ENCODE data around the gene RECK. TPM values are rescaled to one million over a fixed set of nuclear protein-coding genes. Genes with fewer than 3 reads are reported as not detected.

Gene RECK
- total RNA-seq, 1 donor from 2014 or later, result 5.3 TPM

DNA sequence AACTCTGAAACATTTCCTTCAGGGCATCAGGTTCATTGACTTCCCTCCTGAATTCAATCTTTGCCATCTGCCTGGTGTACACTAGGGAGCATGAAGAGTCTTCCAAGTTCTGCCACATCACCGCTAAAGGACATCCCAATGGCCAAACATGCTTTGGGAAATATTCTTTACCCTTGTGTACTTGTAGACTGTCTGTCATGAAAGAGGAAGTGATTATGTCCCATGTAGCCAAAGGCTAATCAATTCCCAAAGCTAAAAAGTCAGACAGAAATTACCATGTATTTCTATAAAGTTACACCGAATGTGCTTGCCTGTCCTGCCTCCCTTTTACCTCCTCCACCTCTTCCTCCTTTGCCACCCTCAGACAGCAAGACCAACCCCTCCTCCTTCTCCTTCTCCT lies 28.9 kb upstream of the RECK start:
- H3K27ac Mint-ChIP-seq, result no peak overlapping the region
- H3K9me3 Mint-ChIP-seq, result peaks cover 17% of the 10 kb centered on the region
- DNase-seq (ENCODE audit: low spot score), result no peak
- peaks cover 30% of the 10 kb centered on the region for H3K27me3 Mint-ChIP-seq (ENCODE audit: low read depth)
- intact Hi-C loops (cut with micrococcal nuclease), result loop anchor here (2.0 kb wide), 1 partner anchor 29 kb away; the partner anchor contains the start of gene RECK
- H3K36me3 Mint-ChIP-seq (ENCODE audit: low read depth), result no peaks in the 10 kb centered on the region
- H3K4me3 Mint-ChIP-seq (ENCODE audit: low read depth), result no peak overlapping the region
- peaks cover 19% of the 10 kb centered on the region for H3K4me1 Mint-ChIP-seq (ENCODE audit: low read depth)

DNA sequence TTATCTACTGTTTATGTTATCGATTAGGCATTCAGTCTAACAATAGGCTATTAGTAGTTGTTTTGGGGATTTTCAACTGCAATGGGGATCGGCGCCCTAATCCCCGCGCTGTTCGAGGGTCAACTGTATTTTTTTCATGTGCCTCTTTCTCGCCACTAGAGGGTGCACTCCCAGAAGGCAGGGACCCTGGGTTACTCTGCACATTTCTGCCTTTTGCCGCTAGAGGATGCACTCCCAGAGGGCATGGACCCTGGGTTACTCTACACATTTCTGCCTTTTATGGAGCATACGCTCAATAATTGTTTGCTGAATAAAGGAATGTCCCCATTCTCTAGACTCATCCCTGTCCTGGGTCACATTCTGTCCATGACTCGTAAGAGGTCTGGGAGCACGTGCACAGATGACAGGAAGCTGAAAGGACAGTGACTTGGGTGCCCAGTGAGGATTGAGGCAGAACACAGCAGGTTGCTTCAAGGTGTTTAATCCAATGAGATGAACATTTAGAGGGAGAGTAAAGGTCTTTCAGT lies 27.9 kb upstream of the RECK start:
- intact Hi-C loops (cut with micrococcal nuclease), result loop anchor here (2.0 kb wide), 1 partner anchor 28 kb away; the partner anchor contains the start of gene RECK
- H3K27me3 Mint-ChIP-seq (ENCODE audit: low read depth), result peaks cover 35% of the 10 kb centered on the region
- peak; percentile 57 for DNase-seq (ENCODE audit: low spot score)
- no peak overlapping the region for H3K4me3 Mint-ChIP-seq (ENCODE audit: low read depth)
- H3K4me1 Mint-ChIP-seq (ENCODE audit: low read depth), result peaks cover 19% of the 10 kb centered on the region
- peaks cover 17% of the 10 kb centered on the region for H3K9me3 Mint-ChIP-seq
- H3K36me3 Mint-ChIP-seq (ENCODE audit: low read depth), result no peaks in the 10 kb centered on the region
- H3K27ac Mint-ChIP-seq, result no peak overlapping the region

- Mint-ChIP-seq H3K4me3 (ENCODE audit: low read depth) (no peak overlapping the region), H3K4me1 (ENCODE audit: low read depth) (peaks cover 19% of the 10 kb centered on the region), H3K9me3 (peaks cover 9% of the 10 kb centered on the region), H3K36me3 (ENCODE audit: low read depth) (no peaks in the 10 kb centered on the region), H3K27ac (no peak overlapping the region), H3K27me3 (ENCODE audit: low read depth) (peaks cover 40% of the 10 kb centered on the region)
- no peak for DNase-seq (ENCODE audit: low spot score)
- intact Hi-C loops (cut with micrococcal nuclease), result no loop called here
Observed at GRCh38 chr9:36011379-36011778, 25.3 kb upstream of the RECK start.

- no peaks in the 10 kb centered on the region for H3K9me3 Mint-ChIP-seq
- no peaks in the 10 kb centered on the region for H3K4me1 Mint-ChIP-seq (ENCODE audit: low read depth)
- no peak for DNase-seq (ENCODE audit: low spot score)
- no peaks in the 10 kb centered on the region for H3K36me3 Mint-ChIP-seq (ENCODE audit: low read depth)
- no peak overlapping the region for H3K4me3 Mint-ChIP-seq (ENCODE audit: low read depth)
- H3K27me3 Mint-ChIP-seq (ENCODE audit: low read depth), result peaks cover 27% of the 10 kb centered on the region
- H3K27ac Mint-ChIP-seq, result no peak overlapping the region
- intact Hi-C loops (cut with micrococcal nuclease), result no loop called here
Observed at GRCh38 chr9:36017278-36017677, 19.4 kb upstream of the RECK start.

- intact Hi-C loops (cut with micrococcal nuclease), result no loop called here
- Mint-ChIP-seq H3K4me3 (ENCODE audit: low read depth) (no peak overlapping the region), H3K4me1 (ENCODE audit: low read depth) (no peaks in the 10 kb centered on the region), H3K9me3 (no peaks in the 10 kb centered on the region), H3K36me3 (ENCODE audit: low read depth) (no peaks in the 10 kb centered on the region), H3K27ac (no peak overlapping the region), H3K27me3 (ENCODE audit: low read depth) (peaks cover 27% of the 10 kb centered on the region)
- DNase-seq (ENCODE audit: low spot score), result no peak
Observed at GRCh38 chr9:36018129-36018528, 18.6 kb upstream of the RECK start.

DNA sequence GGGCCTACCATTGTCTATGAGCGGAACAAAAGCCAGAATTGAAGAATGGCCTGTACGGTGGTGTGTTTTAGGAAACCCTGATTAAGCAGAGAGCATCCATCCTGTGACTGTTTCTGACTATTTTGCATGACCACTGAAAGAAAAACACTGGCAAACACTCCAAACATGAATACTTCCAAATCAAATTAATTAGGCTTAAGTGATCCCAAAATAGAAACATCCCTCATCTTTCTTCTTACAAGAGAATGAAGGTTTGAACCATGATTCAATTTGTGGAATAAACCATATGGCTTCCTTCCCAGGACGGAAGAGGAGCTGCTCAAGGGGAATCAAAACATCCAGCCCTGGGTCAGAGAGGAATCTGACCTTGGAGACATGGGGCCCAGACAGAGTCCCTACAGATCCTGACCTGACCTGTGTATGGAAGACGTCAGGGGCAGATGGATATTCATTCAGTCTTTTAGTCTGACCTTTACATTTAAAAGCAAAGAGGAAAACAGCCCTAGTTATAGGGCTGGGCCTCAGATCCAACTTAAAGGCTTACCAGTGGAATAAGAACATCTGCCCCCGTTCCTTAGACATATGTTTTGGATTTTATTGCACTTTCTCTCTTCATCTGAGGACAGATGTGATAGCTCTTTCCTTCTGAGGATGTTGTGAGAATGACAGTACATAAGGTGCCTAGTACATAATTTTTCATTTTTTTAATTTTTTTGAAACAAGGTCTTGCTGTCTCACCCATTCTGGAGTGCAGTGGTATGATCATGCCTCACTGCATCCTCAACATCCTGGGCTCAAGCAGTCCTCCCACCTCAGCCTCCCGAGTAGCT lies 17.6 kb upstream of the RECK start:
- Mint-ChIP-seq H3K4me3 (ENCODE audit: low read depth) (no peak overlapping the region), H3K27ac (no peak overlapping the region), H3K9me3 (no peaks in the 10 kb centered on the region), H3K36me3 (ENCODE audit: low read depth) (no peaks in the 10 kb centered on the region), H3K4me1 (ENCODE audit: low read depth) (no peaks in the 10 kb centered on the region), H3K27me3 (ENCODE audit: low read depth) (peaks cover 21% of the 10 kb centered on the region)
- intact Hi-C loops (cut with micrococcal nuclease), result no loop called here
- no peak for DNase-seq (ENCODE audit: low spot score)

DNA sequence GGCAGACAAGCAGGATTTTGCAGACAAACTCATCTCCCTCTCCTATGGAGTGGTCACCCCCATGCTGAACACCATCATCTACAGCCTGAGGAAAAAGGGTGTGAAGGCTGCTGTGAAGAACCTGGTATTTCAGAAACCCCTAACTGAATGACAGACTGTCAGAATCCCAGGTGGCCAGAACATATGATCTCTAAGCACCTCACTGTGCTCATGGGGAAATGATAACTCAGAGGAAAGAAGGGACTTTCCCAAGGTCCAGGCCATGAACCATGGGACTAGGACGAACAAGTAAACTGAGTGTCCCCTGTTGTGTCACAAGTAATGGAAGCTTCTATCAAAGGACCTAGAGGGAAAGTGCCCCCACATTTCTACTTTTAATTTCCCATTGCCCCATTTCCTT lies 14.7 kb upstream of the RECK start:
- peaks cover 13% of the 10 kb centered on the region for H3K27me3 Mint-ChIP-seq (ENCODE audit: low read depth)
- no peak for DNase-seq (ENCODE audit: low spot score)
- intact Hi-C loops (cut with micrococcal nuclease), result loop anchor here (5.0 kb wide), 1 partner anchor 120 kb away; no protein-coding TSS in a partner anchor

GRCh38 chr9:36023260-36024048 lies 13.3 kb upstream of the RECK start:
- H3K4me1 Mint-ChIP-seq (ENCODE audit: low read depth), result no peaks in the 10 kb centered on the region
- peaks cover 13% of the 10 kb centered on the region for H3K27me3 Mint-ChIP-seq (ENCODE audit: low read depth)
- DNase-seq (ENCODE audit: low spot score), result peak; percentile 52
- H3K27ac Mint-ChIP-seq, result no peak overlapping the region
- H3K36me3 Mint-ChIP-seq (ENCODE audit: low read depth), result no peaks in the 10 kb centered on the region
- intact Hi-C loops (cut with micrococcal nuclease), result loop anchor here (1.0 to 5.0 kb wide), 2 partner anchors 68 to 121 kb away; no protein-coding TSS in a partner anchor
- no peak overlapping the region for H3K4me3 Mint-ChIP-seq (ENCODE audit: low read depth)
- H3K9me3 Mint-ChIP-seq, result no peaks in the 10 kb centered on the region

More for the DNA sequence above, 14.7 kb upstream of the RECK start:
- Mint-ChIP-seq H3K36me3 (ENCODE audit: low read depth) (no peaks in the 10 kb centered on the region), H3K4me1 (ENCODE audit: low read depth) (no peaks in the 10 kb centered on the region), H3K9me3 (no peaks in the 10 kb centered on the region), H3K27ac (no peak overlapping the region), H3K4me3 (ENCODE audit: low read depth) (no peak overlapping the region)

DNA sequence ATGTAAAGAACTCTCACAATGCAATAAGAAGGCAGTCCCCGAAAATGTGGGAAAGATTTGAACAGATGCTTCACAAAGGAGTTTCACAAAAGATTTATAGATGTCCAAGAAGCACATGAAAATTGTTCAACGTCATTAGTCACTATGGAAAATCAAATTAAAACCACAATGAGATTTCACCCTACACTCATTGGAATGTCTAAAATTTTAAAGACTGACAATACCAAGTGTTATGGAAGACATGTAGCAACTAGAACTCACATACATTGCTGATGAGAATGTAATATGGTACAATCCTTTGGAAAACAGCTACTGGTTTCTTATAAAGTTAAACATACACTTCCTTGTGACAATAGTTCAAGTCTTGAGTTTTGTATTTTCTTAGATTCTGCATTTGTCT lies 11.0 kb upstream of the RECK start:
- H3K9me3 Mint-ChIP-seq, result no peaks in the 10 kb centered on the region
- H3K27ac Mint-ChIP-seq, result no peak overlapping the region
- DNase-seq (ENCODE audit: low spot score), result no peak
- intact Hi-C loops (cut with micrococcal nuclease), result no loop called here
- no peaks in the 10 kb centered on the region for H3K36me3 Mint-ChIP-seq (ENCODE audit: low read depth)
- no peak overlapping the region for H3K4me3 Mint-ChIP-seq (ENCODE audit: low read depth)
- H3K4me1 Mint-ChIP-seq (ENCODE audit: low read depth), result no peaks in the 10 kb centered on the region
- peaks cover 24% of the 10 kb centered on the region for H3K27me3 Mint-ChIP-seq (ENCODE audit: low read depth)

- Mint-ChIP-seq H3K4me3 (ENCODE audit: low read depth) (no peak overlapping the region), H3K27me3 (ENCODE audit: low read depth) (peaks cover 42% of the 10 kb centered on the region), H3K36me3 (ENCODE audit: low read depth) (no peaks in the 10 kb centered on the region), H3K27ac (no peak overlapping the region), H3K4me1 (ENCODE audit: low read depth) (no peaks in the 10 kb centered on the region), H3K9me3 (no peaks in the 10 kb centered on the region)
- intact Hi-C loops (cut with micrococcal nuclease), result no loop called here
- no peak for DNase-seq (ENCODE audit: low spot score)
Observed at GRCh38 chr9:36029202-36029601, 7.5 kb upstream of the RECK start.

- Mint-ChIP-seq H3K27me3 (ENCODE audit: low read depth) (peaks cover 42% of the 10 kb centered on the region), H3K36me3 (ENCODE audit: low read depth) (no peaks in the 10 kb centered on the region), H3K27ac (no peak overlapping the region), H3K4me1 (ENCODE audit: low read depth) (no peaks in the 10 kb centered on the region), H3K9me3 (no peaks in the 10 kb centered on the region), H3K4me3 (ENCODE audit: low read depth) (no peak overlapping the region)
- DNase-seq (ENCODE audit: low spot score), result no peak
- intact Hi-C loops (cut with micrococcal nuclease), result no loop called here
Observed at GRCh38 chr9:36029765-36030528, 6.8 kb upstream of the RECK start.

- Mint-ChIP-seq H3K4me3 (ENCODE audit: low read depth) (no peak overlapping the region), H3K4me1 (ENCODE audit: low read depth) (no peaks in the 10 kb centered on the region), H3K36me3 (ENCODE audit: low read depth) (no peaks in the 10 kb centered on the region), H3K9me3 (no peaks in the 10 kb centered on the region), H3K27me3 (ENCODE audit: low read depth) (peaks cover 44% of the 10 kb centered on the region), H3K27ac (no peak overlapping the region)
- DNase-seq (ENCODE audit: low spot score), result no peak
- intact Hi-C loops (cut with micrococcal nuclease), result no loop called here
Observed at GRCh38 chr9:36030871-36031270, 5.8 kb upstream of the RECK start.
